MCF 10A (cell line): Measurements from ENCODE around the gene EXOC2. TPM values are rescaled to one million over a fixed set of nuclear protein-coding genes. Genes with fewer than 3 reads are reported as not detected.

Source experiments
- BruUV-seq: library from RNA; stranded (reverse); fragments of 400-500 nt; replicated peaks from 2 replicates; lab custom pipeline; 2021; lab: Mats Ljungman, UMichigan
- CTCF ChIA-PET: fragments of 300-600 bp; sonication (Branson Sonifier 250); formaldehyde crosslinking; extraction: SDS; loops from one replicate; lab custom pipeline; 2021; ENCODE audit warnings: antibody characterized with exemption, inconsistent platforms; lab: Yijun Ruan, JAX
- POLR2A ChIA-PET: fragments of 300-600, 350-650 bp; sonication (Branson Sonifier 250); formaldehyde crosslinking; extraction: SDS; loops from one replicate; lab custom pipeline; 2020; ENCODE audit warnings: antibody characterized with exemption, inconsistent platforms; lab: Yijun Ruan, JAX
- DNase-seq: peaks from one replicate; pipeline ENCODE4 v3.0.0-alpha.2; 2018; ENCODE audit not compliant: unreplicated experiment
- H3K27ac Mint-ChIP-seq: one replicate; pipeline ENCODE4 v1.8.0; 2022; ENCODE audit warnings: mild to moderate bottlenecking, low read depth, mixed read lengths; ENCODE audit not compliant: unreplicated experiment
- H3K27me3 Mint-ChIP-seq: one replicate; pipeline ENCODE4 v1.8.0; 2022; ENCODE audit warnings: mixed read lengths; ENCODE audit not compliant: insufficient read depth, unreplicated experiment
- H3K36me3 Mint-ChIP-seq: one replicate; pipeline ENCODE4 v1.8.0; 2022; ENCODE audit warnings: mild to moderate bottlenecking, moderate library complexity, mixed read lengths; ENCODE audit not compliant: insufficient read depth, unreplicated experiment
- H3K4me1 Mint-ChIP-seq: one replicate; pipeline ENCODE4 v1.8.0; 2022; ENCODE audit warnings: mixed read lengths; ENCODE audit not compliant: insufficient read depth, unreplicated experiment
- H3K4me3 Mint-ChIP-seq: one replicate; pipeline ENCODE4 v1.8.0; 2022; ENCODE audit warnings: mild to moderate bottlenecking, moderate library complexity, mixed read lengths; ENCODE audit not compliant: unreplicated experiment
- H3K9me3 Mint-ChIP-seq: one replicate; pipeline ENCODE4 v1.8.0; 2022; ENCODE audit warnings: mixed read lengths; ENCODE audit not compliant: unreplicated experiment
- CTCF ChIP-seq: fragments of 200-600 bp; IDR thresholded peaks from one replicate; pipeline ENCODE4 v1.8.0; 2022; ENCODE audit warnings: antibody characterized with exemption, mild to moderate bottlenecking; ENCODE audit not compliant: unreplicated experiment
- intact Hi-C: fragments of 100-400 bp; cut with micrococcal nuclease; formaldehyde crosslinking; loops from 2 replicates; pipeline ENCODE4 v1.14.1; 2022
- total RNA-seq: library from RNA; stranded (reverse); gene quantifications from 2 replicates; pipeline ENCODE4 v1.2.3, GENCODE V29; 2022

Gene EXOC2
- total RNA-seq, 1 experiment from 2014 or later = 14.6 TPM

- no peaks in the 10 kb centered on the region for H3K36me3 Mint-ChIP-seq
- H3K27ac Mint-ChIP-seq = no peak overlapping the region
- intact Hi-C loops = no loop called here
- BruUV-seq = no TSS peak
- CTCF ChIA-PET = interaction anchor here (0.9 kb wide), 1 partner anchor 23 kb away, joined by 5 read pairs; no protein-coding TSS in a partner anchor
- no peak for DNase-seq
- POLR2A ChIA-PET = no interaction called here
- H3K9me3 Mint-ChIP-seq = no peaks in the 10 kb centered on the region
- H3K27me3 Mint-ChIP-seq = peaks cover 39% of the 10 kb centered on the region
- no peak for TF ChIP-seq CTCF
- no peak overlapping the region for H3K4me3 Mint-ChIP-seq
- H3K4me1 Mint-ChIP-seq = no peaks in the 10 kb centered on the region
Observed at GRCh38 chr6:456887-457286, 236.1 kb downstream of the EXOC2 start.

- H3K4me1 Mint-ChIP-seq = no peaks in the 10 kb centered on the region
- H3K27ac Mint-ChIP-seq = no peak overlapping the region
- ChIA-PET POLR2A (no interaction called here), CTCF (interaction anchor here (0.9 kb wide), 1 partner anchor 22 kb away, joined by 5 read pairs; no protein-coding TSS in a partner anchor)
- H3K4me3 Mint-ChIP-seq = no peak overlapping the region
- H3K27me3 Mint-ChIP-seq = peaks cover 34% of the 10 kb centered on the region
- BruUV-seq = no TSS peak
- no peaks in the 10 kb centered on the region for H3K9me3 Mint-ChIP-seq
- no peaks in the 10 kb centered on the region for H3K36me3 Mint-ChIP-seq
- no peak for DNase-seq
- TF ChIP-seq CTCF = no peak
- intact Hi-C loops = no loop called here
Observed at GRCh38 chr6:456358-456867, 236.5 kb downstream of the EXOC2 start.

- BruUV-seq = no TSS peak
- Mint-ChIP-seq H3K27ac (no peak overlapping the region), H3K27me3 (peaks cover 30% of the 10 kb centered on the region), H3K9me3 (no peaks in the 10 kb centered on the region), H3K4me1 (no peaks in the 10 kb centered on the region), H3K4me3 (no peak overlapping the region), H3K36me3 (no peaks in the 10 kb centered on the region)
- POLR2A ChIA-PET = no interaction called here
- intact Hi-C loops = no loop called here
- TF ChIP-seq CTCF = no peak
- CTCF ChIA-PET = interaction anchor here (0.9 kb wide), 1 partner anchor 22 kb away, joined by 5 read pairs; no protein-coding TSS in a partner anchor
- DNase-seq = no peak
Observed at GRCh38 chr6:455835-456234, 237.1 kb downstream of the EXOC2 start.

GRCh38 chr6:455006-455585 is 237.8 kb downstream of the EXOC2 start:
- intact Hi-C loops = no loop called here
- Mint-ChIP-seq H3K27me3 (peaks cover 22% of the 10 kb centered on the region), H3K4me1 (no peaks in the 10 kb centered on the region), H3K9me3 (no peaks in the 10 kb centered on the region), H3K27ac (no peak overlapping the region), H3K4me3 (no peak overlapping the region), H3K36me3 (no peaks in the 10 kb centered on the region)
- ChIA-PET CTCF (interaction anchor here (0.6 kb wide), 1 partner anchor 10 kb away, joined by 3 read pairs; no protein-coding TSS in a partner anchor), POLR2A (interaction anchor here (0.8 kb wide), 1 partner anchor 33 kb away, joined by 3 read pairs; no protein-coding TSS in a partner anchor)
- TF ChIP-seq CTCF = no peak
- BruUV-seq = no TSS peak
- no peak for DNase-seq
